Suprapubic skin (tissue), 4 donors: ENCODE data around the gene APLP2.

ENCODE experiments used
- POLR2A ChIP-seq, 2 donors: fragments of 450-650 bp; IDR thresholded peaks; one replicate each; pipeline ENCODE4 v1.6.1; 2017; ENCODE audit warnings: antibody characterized with exemption in 2 of 2, mild to moderate bottlenecking in 2 of 2, moderate library complexity in 2 of 2
- POLR2AphosphoS5 ChIP-seq, 3 donors: sonication (generic); formaldehyde crosslinking; IDR thresholded peaks; one replicate each; pipeline ENCODE4 v1.6.1; 2017; ENCODE audit warnings: antibody characterized with exemption in 3 of 3
- TF ChIP-seq, protein P1 (sequence below), 2 donors: fragments of 200-600 bp in 1 of 2; fragments of 450-650 bp in 1 of 2; sonication (generic) in 1 of 2; IDR thresholded peaks; one replicate each; pipeline ENCODE4 v1.5.1; 2016 to 2019; ENCODE audit warnings: antibody characterized with exemption in 2 of 2, mild to moderate bottlenecking in 1 of 2, moderate library complexity in 1 of 2

DNA sequence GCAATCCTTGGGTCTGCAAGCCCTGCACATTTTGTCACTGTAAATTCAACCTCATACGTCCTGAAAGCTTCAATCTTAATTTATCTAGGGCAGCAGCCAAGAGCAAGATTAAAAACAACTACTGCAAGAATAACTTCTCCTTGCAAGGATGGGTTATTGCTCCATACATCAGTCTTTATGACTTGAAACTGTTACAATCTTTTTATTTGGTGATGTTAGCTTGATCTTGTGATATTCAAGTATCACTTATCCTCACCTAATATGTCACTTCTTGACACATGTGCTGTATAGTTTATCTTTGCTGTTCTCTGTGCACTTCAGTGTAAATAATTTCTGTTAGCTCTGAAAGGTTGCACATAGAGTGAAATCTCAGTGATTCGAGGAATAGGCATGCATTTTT is 14.7 kb upstream of the APLP2 start:
- TF ChIP-seq POLR2A (IDR thresholded peaks at IDR 0.05) (no peak), POLR2AphosphoS5 (IDR thresholded peaks at IDR 0.05) (no peak)
- TF ChIP-seq, protein P1, sequence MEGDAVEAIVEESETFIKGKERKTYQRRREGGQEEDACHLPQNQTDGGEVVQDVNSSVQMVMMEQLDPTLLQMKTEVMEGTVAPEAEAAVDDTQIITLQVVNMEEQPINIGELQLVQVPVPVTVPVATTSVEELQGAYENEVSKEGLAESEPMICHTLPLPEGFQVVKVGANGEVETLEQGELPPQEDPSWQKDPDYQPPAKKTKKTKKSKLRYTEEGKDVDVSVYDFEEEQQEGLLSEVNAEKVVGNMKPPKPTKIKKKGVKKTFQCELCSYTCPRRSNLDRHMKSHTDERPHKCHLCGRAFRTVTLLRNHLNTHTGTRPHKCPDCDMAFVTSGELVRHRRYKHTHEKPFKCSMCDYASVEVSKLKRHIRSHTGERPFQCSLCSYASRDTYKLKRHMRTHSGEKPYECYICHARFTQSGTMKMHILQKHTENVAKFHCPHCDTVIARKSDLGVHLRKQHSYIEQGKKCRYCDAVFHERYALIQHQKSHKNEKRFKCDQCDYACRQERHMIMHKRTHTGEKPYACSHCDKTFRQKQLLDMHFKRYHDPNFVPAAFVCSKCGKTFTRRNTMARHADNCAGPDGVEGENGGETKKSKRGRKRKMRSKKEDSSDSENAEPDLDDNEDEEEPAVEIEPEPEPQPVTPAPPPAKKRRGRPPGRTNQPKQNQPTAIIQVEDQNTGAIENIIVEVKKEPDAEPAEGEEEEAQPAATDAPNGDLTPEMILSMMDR (IDR thresholded peaks at IDR 0.05), result no peak
